ENCODE results near the gene KRT71. TPM values are rescaled to one million over a fixed set of nuclear protein-coding genes. Genes with fewer than 3 reads are reported as not detected.

Gene KRT71
- total RNA-seq, 4 donors from 2014 or later = not detected

- 89 to 97% methylated on average over 13 to 14 of the region's 14 CpGs for WGBS, 2 donors
- intact Hi-C loops (cut with DNase I) = no loop called here
These were observed 35.7 kb downstream of the KRT71 start for GRCh38 chr12:52517005-52517835.

GRCh38 chr12:52515927-52516831 is 36.8 kb downstream of the KRT71 start:
- no peaks in the 10 kb centered on the region for H3K9me3 ChIP-seq
- no peak for TF ChIP-seq CTCF (IDR thresholded peaks at IDR 0.05)
- no peak for TF ChIP-seq POLR2A (IDR thresholded peaks at IDR 0.05)
- H3K27me3 ChIP-seq = no peaks in the 10 kb centered on the region
- no peaks in the 10 kb centered on the region for H3K36me3 ChIP-seq
- H3K4me3 ChIP-seq (replicated peaks in 1 of 3) = no peak overlapping the region
- intact Hi-C loops (cut with DNase I) = no loop called here
- WGBS, 2 donors = 88 to 89% methylated on average over 15 of the region's 15 CpGs
- no peak for DNase-seq
- no peaks in the 10 kb centered on the region for H3K4me1 ChIP-seq
- no peak overlapping the region for H3K27ac ChIP-seq

More at GRCh38 chr12:52517005-52517835, 35.7 kb downstream of the KRT71 start:
- no peaks in the 10 kb centered on the region for H3K9me3 ChIP-seq
- DNase-seq = no peak
- no peaks in the 10 kb centered on the region for H3K27me3 ChIP-seq
- H3K4me1 ChIP-seq = peaks cover 0 to 6% of the 10 kb centered on the region in 2 donors
- no peaks in the 10 kb centered on the region for H3K36me3 ChIP-seq
- TF ChIP-seq POLR2A (IDR thresholded peaks at IDR 0.05) = no peak
- no peak for TF ChIP-seq CTCF (IDR thresholded peaks at IDR 0.05)
- H3K27ac ChIP-seq = no peak overlapping the region
- H3K4me3 ChIP-seq (replicated peaks in 1 of 3) = no peak overlapping the region

GRCh38 chr12:52515319-52515646 is 37.7 kb downstream of the KRT71 start:
- no peaks in the 10 kb centered on the region for H3K9me3 ChIP-seq
- 100% methylated on average over 1 of the region's 1 CpG for WGBS, 2 donors
- no peak for DNase-seq
- H3K4me3 ChIP-seq (replicated peaks in 1 of 3) = no peak overlapping the region
- H3K36me3 ChIP-seq = no peaks in the 10 kb centered on the region
- no peak overlapping the region for H3K27ac ChIP-seq
- no peaks in the 10 kb centered on the region for H3K4me1 ChIP-seq
- TF ChIP-seq POLR2A (IDR thresholded peaks at IDR 0.05) = no peak
- TF ChIP-seq CTCF (IDR thresholded peaks at IDR 0.05) = no peak
- no peaks in the 10 kb centered on the region for H3K27me3 ChIP-seq
- intact Hi-C loops (cut with DNase I) = no loop called here

- H3K9me3 ChIP-seq = no peaks in the 10 kb centered on the region
- no peaks in the 10 kb centered on the region for H3K36me3 ChIP-seq
- no peak for DNase-seq
- no peak overlapping the region for H3K27ac ChIP-seq
- no peaks in the 10 kb centered on the region for H3K27me3 ChIP-seq
- no peak for TF ChIP-seq POLR2A (IDR thresholded peaks at IDR 0.05)
- no peak for TF ChIP-seq CTCF (IDR thresholded peaks at IDR 0.05)
- H3K4me3 ChIP-seq (replicated peaks in 1 of 3) = no peak overlapping the region
- no peaks in the 10 kb centered on the region for H3K4me1 ChIP-seq
- intact Hi-C loops (cut with DNase I) = no loop called here
- WGBS, 2 donors = 82 to 92% methylated on average over 7 to 14 of the region's 14 CpGs
These were observed 38.2 kb downstream of the KRT71 start for GRCh38 chr12:52514471-52515318.
